SH-SY5Y (cell line): Measurements from ENCODE around the gene NFIA.

Experiments
- GATA2 ChIP-seq: IDR thresholded peaks from 2 replicates; pipeline ENCODE4 v1.6.1; 2011; ENCODE audit warnings: mild to moderate bottlenecking, low read depth, low read length
- GATA3 ChIP-seq: IDR thresholded peaks from 2 replicates; pipeline ENCODE4 v1.6.1; 2011; ENCODE audit warnings: low read depth, mild to moderate bottlenecking, low read length, moderate library complexity

NFIA gene

GRCh38 chr1:61389926-61390845, 307.8 kb downstream of the NFIA start:
- TF ChIP-seq GATA3: no peak
- TF ChIP-seq GATA2: no peak

- no peak for TF ChIP-seq GATA3
- TF ChIP-seq GATA2: no peak
These were observed 309.4 kb downstream of the NFIA start for GRCh38 chr1:61391730-61392129.

GRCh38 chr1:61392409-61393242, 310.3 kb downstream of the NFIA start:
- TF ChIP-seq GATA3 (no peak), GATA2 (no peak)

GRCh38 chr1:61393575-61393974, 311.2 kb downstream of the NFIA start:
- TF ChIP-seq GATA3: no peak
- TF ChIP-seq GATA2: no peak

GRCh38 chr1:61395146-61395800, 312.9 kb downstream of the NFIA start:
- TF ChIP-seq GATA3 (no peak), GATA2 (no peak)

GRCh38 chr1:61397495-61397894, 315.1 kb downstream of the NFIA start:
- TF ChIP-seq GATA3 (no peak), GATA2 (no peak)

- TF ChIP-seq GATA3 (no peak), GATA2 (no peak)
These were observed 315.6 kb downstream of the NFIA start for GRCh38 chr1:61397935-61398334.

- no peak for TF ChIP-seq GATA2
- no peak for TF ChIP-seq GATA3
These were observed 316.8 kb downstream of the NFIA start for GRCh38 chr1:61399199-61399598.

GRCh38 chr1:61400131-61400770, 317.9 kb downstream of the NFIA start:
- TF ChIP-seq GATA2 (no peak), GATA3 (no peak)

- TF ChIP-seq GATA2 (no peak), GATA3 (no peak)
These were observed 318.6 kb downstream of the NFIA start for GRCh38 chr1:61400997-61401396.

- TF ChIP-seq GATA3 (no peak), GATA2 (no peak)
These were observed 321.6 kb downstream of the NFIA start for GRCh38 chr1:61403679-61404596.

GRCh38 chr1:61404597-61405376, 322.4 kb downstream of the NFIA start:
- TF ChIP-seq GATA2 (no peak), GATA3 (no peak)
